RWPE2 (cell line): ENCODE results near the gene TSGA10IP.
A peak's percentile ranks its signal among the peaks of the same experiment; 100 is the strongest.

ENCODE experiments used
- ATAC-seq: fragments of 200-7000 bp; cut with Tn5 transposase; 3 replicates; pipeline ENCODE4 v1.9.1; 2021; ENCODE audit warnings: low read depth
- DNase-seq: peaks from one replicate; pipeline ENCODE4 v3.0.0-alpha.2; 2020; ENCODE audit warnings: low spot score
- H3K27ac ChIP-seq: fragments of 450-650 bp; 2 replicates; pipeline ENCODE4 v1.5.1; 2017; ENCODE audit warnings: mild to moderate bottlenecking; ENCODE audit not compliant: poor library complexity, severe bottlenecking
- H3K27me3 ChIP-seq: fragments of 250-450 bp; sonication (Bioruptor Pico); 2 replicates; pipeline ENCODE4 v1.5.1; 2021; ENCODE audit warnings: mild to moderate bottlenecking, moderate library complexity; ENCODE audit not compliant: insufficient read depth, poor library complexity, severe bottlenecking
- H3K36me3 ChIP-seq: fragments of 250-450 bp; sonication (Bioruptor Pico); 2 replicates; pipeline ENCODE4 v1.5.1; 2020; ENCODE audit warnings: low read depth, mild to moderate bottlenecking, moderate library complexity
- H3K4me1 ChIP-seq: fragments of 250-450 bp; sonication (Bioruptor Pico); 2 replicates; pipeline ENCODE4 v1.5.1; 2021; ENCODE audit warnings: mild to moderate bottlenecking, moderate library complexity; ENCODE audit not compliant: insufficient read depth, poor library complexity, severe bottlenecking
- H3K4me3 ChIP-seq: fragments of 250-450 bp; sonication (Bioruptor Pico); 2 replicates; pipeline ENCODE4 v1.5.1; 2021; ENCODE audit warnings: mild to moderate bottlenecking, moderate library complexity; ENCODE audit not compliant: severe bottlenecking
- H3K9me3 ChIP-seq: fragments of 250-450 bp; sonication (Bioruptor Pico); 2 replicates; pipeline ENCODE4 v1.5.1; 2021; ENCODE audit warnings: mild to moderate bottlenecking, moderate library complexity; ENCODE audit not compliant: severe bottlenecking
- CTCF ChIP-seq: fragments of 450-650 bp; IDR thresholded peaks from one replicate; pipeline ENCODE4 v1.5.1; 2017; ENCODE audit warnings: mild to moderate bottlenecking, moderate library complexity; ENCODE audit not compliant: poor library complexity, severe bottlenecking

The TSGA10IP gene

GRCh38 chr11:66006891-66007176 lies 61.6 kb downstream of the TSGA10IP start:
- H3K4me3 ChIP-seq: no peak overlapping the region
- no peaks in the 10 kb centered on the region for H3K9me3 ChIP-seq
- DNase-seq (no peak), ATAC-seq (no peak)
- H3K4me1 ChIP-seq: peaks cover 17% of the 10 kb centered on the region
- TF ChIP-seq CTCF: no peak
- H3K36me3 ChIP-seq: peaks cover 23% of the 10 kb centered on the region
- H3K27ac ChIP-seq: peak overlapping the region; percentile 75
- no peaks in the 10 kb centered on the region for H3K27me3 ChIP-seq

- H3K27me3 ChIP-seq: no peaks in the 10 kb centered on the region
- ATAC-seq: no peak
- peaks cover 23% of the 10 kb centered on the region for H3K36me3 ChIP-seq
- peaks cover 20% of the 10 kb centered on the region for H3K4me1 ChIP-seq
- no peak for TF ChIP-seq CTCF
- H3K4me3 ChIP-seq: no peak overlapping the region
- no peaks in the 10 kb centered on the region for H3K9me3 ChIP-seq
- DNase-seq: no peak
- peak overlapping the region; percentile 75 for H3K27ac ChIP-seq
These were observed 61.9 kb downstream of the TSGA10IP start for GRCh38 chr11:66007201-66007634.

- H3K9me3 ChIP-seq: no peaks in the 10 kb centered on the region
- peaks cover 23% of the 10 kb centered on the region for H3K36me3 ChIP-seq
- H3K27me3 ChIP-seq: no peaks in the 10 kb centered on the region
- no peak overlapping the region for H3K4me3 ChIP-seq
- DNase-seq (no peak), ATAC-seq (no peak)
- TF ChIP-seq CTCF: no peak
- H3K27ac ChIP-seq: peak overlapping the region; percentile 75
- peaks cover 28% of the 10 kb centered on the region for H3K4me1 ChIP-seq
These were observed 62.8 kb downstream of the TSGA10IP start for GRCh38 chr11:66008095-66008467.

GRCh38 chr11:66008468-66009101 lies 63.3 kb downstream of the TSGA10IP start:
- peaks cover 30% of the 10 kb centered on the region for H3K4me1 ChIP-seq
- ATAC-seq (peak; percentile 33), DNase-seq (no peak)
- peak overlapping the region; percentile 75 for H3K27ac ChIP-seq
- H3K27me3 ChIP-seq: no peaks in the 10 kb centered on the region
- H3K36me3 ChIP-seq: peaks cover 19% of the 10 kb centered on the region
- TF ChIP-seq CTCF: no peak
- H3K9me3 ChIP-seq: no peaks in the 10 kb centered on the region
- no peak overlapping the region for H3K4me3 ChIP-seq
